Loucy (cell line): Measurements from ENCODE around the gene MOSPD2.

Experiments
- CTCF ChIP-seq: fragments of 200-600 bp; sonication (generic); conservative IDR thresholded peaks from 2 replicates; pipeline ENCODE4 v1.5.1; 2014; ENCODE audit warnings: mild to moderate bottlenecking, antibody characterized with exemption, low read length
- EZH2phosphoT487 ChIP-seq: fragments of 200-600 bp; IDR thresholded peaks from 2 replicates; pipeline ENCODE4 v1.6.1; 2018; ENCODE audit warnings: antibody characterized with exemption, mild to moderate bottlenecking, moderate library complexity, borderline replicate concordance

- TF ChIP-seq CTCF, result no peak
- TF ChIP-seq EZH2phosphoT487, result no peak
Measured at GRCh38 chrX:14963447-14964236, 90.4 kb downstream of the MOSPD2 start.
